OCI-LY3 (cell line): ENCODE data around the gene PAEP.

Experiments used
- EZH2phosphoT487 ChIP-seq: fragments of 200-600 bp; shearing (Covaris generic); IDR thresholded peaks from 2 replicates; pipeline ENCODE4 v1.6.1; 2018; ENCODE audit warnings: antibody characterized with exemption, mixed run types, low read depth
- TF ChIP-seq, protein P1 (sequence below): fragments of 200-600, 300-600 bp; sonication (generic); IDR thresholded peaks from 2 replicates; pipeline ENCODE4 v1.5.1; 2014; ENCODE audit warnings: antibody characterized with exemption, low read length, low read depth

DNA sequence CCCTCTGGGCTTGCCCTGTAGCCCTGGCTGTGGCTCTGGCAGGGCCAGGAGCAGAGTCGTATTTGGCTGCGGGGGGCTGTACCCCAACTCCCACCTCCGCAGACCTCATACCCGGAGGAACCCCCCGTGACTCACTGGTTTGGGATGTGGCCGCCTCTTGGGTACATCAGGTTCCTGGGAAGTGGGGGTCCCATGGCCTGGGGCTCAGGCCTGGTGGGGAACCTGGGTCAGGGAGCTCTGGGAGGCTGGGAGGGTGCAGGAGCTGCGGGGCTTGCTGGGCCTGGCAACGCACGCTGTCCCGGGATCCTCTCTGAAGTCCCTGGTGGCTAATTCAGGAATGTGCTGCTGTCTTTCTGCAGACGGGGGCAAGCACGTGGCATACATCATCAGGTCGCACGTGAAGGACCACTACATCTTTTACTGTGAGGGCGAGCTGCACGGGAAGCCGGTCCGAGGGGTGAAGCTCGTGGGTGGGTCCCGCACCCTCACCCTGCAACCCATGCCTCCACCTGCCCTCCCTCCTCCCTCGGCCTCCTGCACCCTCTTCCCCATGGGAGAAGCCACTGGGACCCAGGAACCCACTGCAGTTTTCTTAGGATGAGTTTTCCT lies 37.9 kb upstream of the PAEP start:
- TF ChIP-seq, protein P1, sequence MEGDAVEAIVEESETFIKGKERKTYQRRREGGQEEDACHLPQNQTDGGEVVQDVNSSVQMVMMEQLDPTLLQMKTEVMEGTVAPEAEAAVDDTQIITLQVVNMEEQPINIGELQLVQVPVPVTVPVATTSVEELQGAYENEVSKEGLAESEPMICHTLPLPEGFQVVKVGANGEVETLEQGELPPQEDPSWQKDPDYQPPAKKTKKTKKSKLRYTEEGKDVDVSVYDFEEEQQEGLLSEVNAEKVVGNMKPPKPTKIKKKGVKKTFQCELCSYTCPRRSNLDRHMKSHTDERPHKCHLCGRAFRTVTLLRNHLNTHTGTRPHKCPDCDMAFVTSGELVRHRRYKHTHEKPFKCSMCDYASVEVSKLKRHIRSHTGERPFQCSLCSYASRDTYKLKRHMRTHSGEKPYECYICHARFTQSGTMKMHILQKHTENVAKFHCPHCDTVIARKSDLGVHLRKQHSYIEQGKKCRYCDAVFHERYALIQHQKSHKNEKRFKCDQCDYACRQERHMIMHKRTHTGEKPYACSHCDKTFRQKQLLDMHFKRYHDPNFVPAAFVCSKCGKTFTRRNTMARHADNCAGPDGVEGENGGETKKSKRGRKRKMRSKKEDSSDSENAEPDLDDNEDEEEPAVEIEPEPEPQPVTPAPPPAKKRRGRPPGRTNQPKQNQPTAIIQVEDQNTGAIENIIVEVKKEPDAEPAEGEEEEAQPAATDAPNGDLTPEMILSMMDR: no peak
- no peak for TF ChIP-seq EZH2phosphoT487
